Measurements from ENCODE around the gene GTF2F2. TPM values are rescaled to one million over a fixed set of nuclear protein-coding genes. Genes with fewer than 3 reads are reported as not detected.

GTF2F2 gene
- total RNA-seq, 1 experiment from 2014 or later: 21.7 TPM

- Histone ChIP-seq H3K27ac (ENCODE audit: low read length) (peak overlapping the region; percentile 91), H3K4me1 (ENCODE audit: control insufficient read depth, insufficient read depth, low read length) (peaks cover 6% of the 10 kb centered on the region), H3K27me3 (ENCODE audit: control insufficient read depth, insufficient read depth, low read length) (no peaks in the 10 kb centered on the region), H3K4me3 (ENCODE audit: low read depth in 2 of 2, low read length in 2 of 2) (peak overlapping the region; percentile 80 to 99), H3K36me3 (ENCODE audit: control insufficient read depth, insufficient read depth, low read length) (peaks cover 5% of the 10 kb centered on the region; the same call in 1 of the 2 replicates), H3K9me3 (ENCODE audit: control insufficient read depth, insufficient read depth, low read depth, low read length) (no peaks in the 10 kb centered on the region)
- no peak for DNase-seq (ENCODE audit: low read depth, low spot score)
- CTCF ChIA-PET: no interaction called here
- POLR2A ChIA-PET: interaction anchor here (0.5 kb wide), 1 partner anchor 100 kb away, joined by 3 read pairs; no protein-coding TSS in a partner anchor
- intact Hi-C loops (cut with micrococcal nuclease; ENCODE audit: unreplicated experiment) (no loop called here), in situ Hi-C loops (cut with HindIII; ENCODE audit: low pct_unique_long_range_greater_than_20kb, low sequenced_read_pairs) (no loop called here)
- peak; percentile 69 for ATAC-seq
- TF ChIP-seq CTCF (IDR thresholded peaks at IDR 0.05): no peak
- 0 out of 2 replicates have a peak, but pooled peaks have one; percentile 22 for TF ChIP-seq TCF7L2 (IDR thresholded peaks at IDR 0.05; ENCODE audit: low read depth, low read length)
- no peak for TF ChIP-seq POLR2AphosphoS5 (IDR thresholded peaks at IDR 0.05; ENCODE audit: low read depth, low read length)
- no TSS peak for BruUV-seq (replicated peaks)
Measured at GRCh38 chr13:45119469-45119990, 780 bp upstream of the GTF2F2 start.

GRCh38 chr13:45120967-45121831, 889 bp downstream of the GTF2F2 start:
- peak overlapping the region; percentile 80 to 99 for H3K4me3 ChIP-seq (ENCODE audit: low read depth in 2 of 2, low read length in 2 of 2)
- peaks cover 6% of the 10 kb centered on the region for H3K4me1 ChIP-seq (ENCODE audit: control insufficient read depth, insufficient read depth, low read length)
- DNase-seq (ENCODE audit: low read depth, low spot score) (no peak), ATAC-seq (no peak)
- in situ Hi-C loops (cut with HindIII; ENCODE audit: low pct_unique_long_range_greater_than_20kb, low sequenced_read_pairs) (no loop called here), intact Hi-C loops (cut with micrococcal nuclease; ENCODE audit: unreplicated experiment) (no loop called here)
- H3K27me3 ChIP-seq (ENCODE audit: control insufficient read depth, insufficient read depth, low read length): no peaks in the 10 kb centered on the region
- POLR2A ChIA-PET: no interaction called here
- no TSS peak for BruUV-seq (replicated peaks)
- TF ChIP-seq CTCF (IDR thresholded peaks at IDR 0.05) (no peak), REST (IDR thresholded peaks at IDR 0.05; ENCODE audit: insufficient read depth in 1 of 2, low read depth in 2 of 2, low read length in 1 of 2) (no peak), TCF7L2 (IDR thresholded peaks at IDR 0.05; ENCODE audit: low read depth, low read length) (no peak), POLR2AphosphoS5 (IDR thresholded peaks at IDR 0.05; ENCODE audit: low read depth, low read length) (no peak), SIN3A (IDR thresholded peaks at IDR 0.05; ENCODE audit: borderline replicate concordance, insufficient read depth, low read depth, low read length) (no peak)
- no peaks in the 10 kb centered on the region for H3K9me3 ChIP-seq (ENCODE audit: control insufficient read depth, insufficient read depth, low read depth, low read length)
- CTCF ChIA-PET: no interaction called here
- H3K27ac ChIP-seq (ENCODE audit: low read length): peak overlapping the region; percentile 91
- H3K36me3 ChIP-seq (ENCODE audit: control insufficient read depth, insufficient read depth, low read length): peaks cover 5% of the 10 kb centered on the region; the same call in 1 of the 2 replicates

All from Panc1 (cell line).